Activated T-cell treated with anti-CD3 and anti-CD28 coated beads, Interleukin-2, amount 50 U/mL, for 4 hours (primary cell): Measurements from ENCODE around the gene VSIR. TPM values are rescaled to one million over a fixed set of nuclear protein-coding genes. Genes with fewer than 3 reads are reported as not detected.

Source experiments
- ATAC-seq, 2 donors: fragments of 200-7000 bp; cut with Tn5 transposase; one replicate each; pipeline ENCODE4 v1.10.0; 2021
- DNase-seq: peaks from one replicate; pipeline ENCODE4 v3.0.0-alpha.2; 2020
- H3K27me3 Mint-ChIP-seq: one replicate; pipeline ENCODE4 v1.8.0; 2021; ENCODE audit warnings: low read depth, mixed read lengths
- H3K36me3 Mint-ChIP-seq: one replicate; pipeline ENCODE4 v1.8.0; 2022; ENCODE audit warnings: mixed read lengths; ENCODE audit not compliant: insufficient read depth
- H3K4me1 Mint-ChIP-seq: one replicate; pipeline ENCODE4 v1.8.0; 2021; ENCODE audit warnings: low read depth, mixed read lengths
- H3K4me3 Mint-ChIP-seq: one replicate; pipeline ENCODE4 v1.8.0; 2021; ENCODE audit warnings: mild to moderate bottlenecking, moderate library complexity, mixed read lengths
- H3K9me3 Mint-ChIP-seq: one replicate; pipeline ENCODE4 v1.8.0; 2021; ENCODE audit warnings: mixed read lengths
- total RNA-seq, 3 donors: library from RNA; stranded (reverse); gene quantifications; one replicate each; pipeline ENCODE4 v1.2.1, GENCODE V29; 2021

The VSIR gene
- total RNA-seq, 3 donors from 2014 or later: 238 to 274 (median 240) TPM

GRCh38 chr10:71745664-71746250, 27.6 kb downstream of the VSIR start:
- ATAC-seq: no peak
- no peaks in the 10 kb centered on the region for H3K27me3 Mint-ChIP-seq
- H3K4me1 Mint-ChIP-seq: peaks cover 100% of the 10 kb centered on the region
- peaks cover 23% of the 10 kb centered on the region for H3K36me3 Mint-ChIP-seq
- H3K9me3 Mint-ChIP-seq: no peaks in the 10 kb centered on the region
- no peak for DNase-seq
- H3K4me3 Mint-ChIP-seq: no peak overlapping the region

- DNase-seq (no peak), ATAC-seq (no peak)
- peaks cover 100% of the 10 kb centered on the region for H3K4me1 Mint-ChIP-seq
- peaks cover 16% of the 10 kb centered on the region for H3K36me3 Mint-ChIP-seq
- H3K9me3 Mint-ChIP-seq: no peaks in the 10 kb centered on the region
- no peaks in the 10 kb centered on the region for H3K27me3 Mint-ChIP-seq
- no peak overlapping the region for H3K4me3 Mint-ChIP-seq
Observed at GRCh38 chr10:71744897-71745663, 28.2 kb downstream of the VSIR start.

- Mint-ChIP-seq H3K27me3 (no peaks in the 10 kb centered on the region), H3K4me3 (no peak overlapping the region), H3K4me1 (peaks cover 100% of the 10 kb centered on the region), H3K36me3 (peaks cover 8% of the 10 kb centered on the region), H3K9me3 (no peaks in the 10 kb centered on the region)
- DNase-seq (no peak), ATAC-seq (no peak)
Observed at GRCh38 chr10:71743866-71744265, 29.5 kb downstream of the VSIR start.

- no peaks in the 10 kb centered on the region for H3K27me3 Mint-ChIP-seq
- H3K36me3 Mint-ChIP-seq: peaks cover 4% of the 10 kb centered on the region
- H3K4me1 Mint-ChIP-seq: peaks cover 99% of the 10 kb centered on the region
- DNase-seq (no peak), ATAC-seq (no peak)
- H3K4me3 Mint-ChIP-seq: no peak overlapping the region
- no peaks in the 10 kb centered on the region for H3K9me3 Mint-ChIP-seq
Observed at GRCh38 chr10:71743089-71743838, 30.1 kb downstream of the VSIR start.

- DNase-seq (no peak), ATAC-seq (peak; percentile 22 to 24)
Observed at GRCh38 chr10:71742301-71743088, 30.8 kb downstream of the VSIR start.

GRCh38 chr10:71741671-71742070, 31.6 kb downstream of the VSIR start:
- DNase-seq (no peak), ATAC-seq (no peak)
- peaks cover 4% of the 10 kb centered on the region for H3K36me3 Mint-ChIP-seq
- no peak overlapping the region for H3K4me3 Mint-ChIP-seq
- no peaks in the 10 kb centered on the region for H3K9me3 Mint-ChIP-seq
- H3K4me1 Mint-ChIP-seq: peaks cover 99% of the 10 kb centered on the region
- H3K27me3 Mint-ChIP-seq: no peaks in the 10 kb centered on the region

More at GRCh38 chr10:71742301-71743088, 30.8 kb downstream of the VSIR start:
- no peaks in the 10 kb centered on the region for H3K9me3 Mint-ChIP-seq
- H3K27me3 Mint-ChIP-seq: no peaks in the 10 kb centered on the region
- peaks cover 4% of the 10 kb centered on the region for H3K36me3 Mint-ChIP-seq
- H3K4me3 Mint-ChIP-seq: peak overlapping the region; percentile 21
- H3K4me1 Mint-ChIP-seq: peaks cover 99% of the 10 kb centered on the region

- peak overlapping the region; percentile 47 for H3K4me3 Mint-ChIP-seq
- H3K9me3 Mint-ChIP-seq: no peaks in the 10 kb centered on the region
- H3K36me3 Mint-ChIP-seq: peaks cover 4% of the 10 kb centered on the region
- DNase-seq: no peak
- no peak for ATAC-seq
- H3K27me3 Mint-ChIP-seq: no peaks in the 10 kb centered on the region
- H3K4me1 Mint-ChIP-seq: peaks cover 99% of the 10 kb centered on the region
Observed at GRCh38 chr10:71741029-71741428, 32.3 kb downstream of the VSIR start.

- H3K4me3 Mint-ChIP-seq: no peak overlapping the region
Observed at GRCh38 chr10:71740069-71740653, 33.2 kb downstream of the VSIR start.

GRCh38 chr10:71739358-71739900, 33.9 kb downstream of the VSIR start:
- H3K36me3 Mint-ChIP-seq: peaks cover 4% of the 10 kb centered on the region

More at GRCh38 chr10:71740069-71740653, 33.2 kb downstream of the VSIR start:
- Mint-ChIP-seq H3K9me3 (no peaks in the 10 kb centered on the region), H3K36me3 (peaks cover 4% of the 10 kb centered on the region), H3K4me1 (peaks cover 99% of the 10 kb centered on the region), H3K27me3 (no peaks in the 10 kb centered on the region)
- ATAC-seq (no peak), DNase-seq (no peak)

GRCh38 chr10:71737834-71738197, 35.5 kb downstream of the VSIR start:
- Mint-ChIP-seq H3K27me3 (no peaks in the 10 kb centered on the region), H3K4me3 (peak overlapping the region; percentile 10), H3K36me3 (peaks cover 6% of the 10 kb centered on the region), H3K9me3 (no peaks in the 10 kb centered on the region), H3K4me1 (peaks cover 99% of the 10 kb centered on the region)
- ATAC-seq (no peak), DNase-seq (no peak)

More at GRCh38 chr10:71739358-71739900, 33.9 kb downstream of the VSIR start:
- Mint-ChIP-seq H3K4me1 (peaks cover 99% of the 10 kb centered on the region), H3K4me3 (no peak overlapping the region), H3K27me3 (no peaks in the 10 kb centered on the region), H3K9me3 (no peaks in the 10 kb centered on the region)
- no peak for DNase-seq
- ATAC-seq: no peak

- ATAC-seq: peak; percentile 34 to 35
- H3K27me3 Mint-ChIP-seq: no peaks in the 10 kb centered on the region
Observed at GRCh38 chr10:71737001-71737833, 36.1 kb downstream of the VSIR start.

GRCh38 chr10:71736570-71736952, 36.8 kb downstream of the VSIR start:
- Mint-ChIP-seq H3K4me1 (peaks cover 99% of the 10 kb centered on the region), H3K9me3 (no peaks in the 10 kb centered on the region), H3K27me3 (no peaks in the 10 kb centered on the region), H3K36me3 (peaks cover 2% of the 10 kb centered on the region), H3K4me3 (peak overlapping the region; percentile 33)
- DNase-seq (no peak), ATAC-seq (peak; percentile 11 to 15)

More at GRCh38 chr10:71737001-71737833, 36.1 kb downstream of the VSIR start:
- no peaks in the 10 kb centered on the region for H3K9me3 Mint-ChIP-seq
- H3K36me3 Mint-ChIP-seq: peaks cover 3% of the 10 kb centered on the region
- DNase-seq: peak; percentile 45
- H3K4me1 Mint-ChIP-seq: peaks cover 99% of the 10 kb centered on the region
- H3K4me3 Mint-ChIP-seq: peak overlapping the region; percentile 29
